Small intestine (tissue), 7 donors: ENCODE data around the gene SLC25A45. TPM values are rescaled to one million over a fixed set of nuclear protein-coding genes. Genes with fewer than 3 reads are reported as not detected.

Source experiments
- DNase-seq, 2 donors: peaks; one replicate each; pipeline versions ENCODE4 v3.0.0 to v3.0.0-alpha.2; 2013
- FAIRE-seq: peaks from 2 replicates; lab custom pipeline; 2012; peaks lifted over from hg19 to GRCh38; lab: Jason Lieb, UNC
- H3K27ac ChIP-seq, 3 donors: one replicate each; pipeline ENCODE4 v1.5.1; 2013; ENCODE audit warnings: low read length in 2 of 3, mild to moderate bottlenecking in 2 of 3, control low read depth in 1 of 3, inconsistent platforms in 1 of 3, low read depth in 1 of 3, moderate library complexity in 1 of 3
- H3K27me3 ChIP-seq, 3 donors: one replicate each; pipeline ENCODE4 v1.6.1; 2013; ENCODE audit warnings: low read length in 3 of 3, inconsistent platforms in 1 of 3; ENCODE audit not compliant: control insufficient read depth in 3 of 3, insufficient read depth in 3 of 3
- H3K36me3 ChIP-seq, 3 donors: one replicate each; pipeline ENCODE4 v1.6.1; 2013; ENCODE audit warnings: low read length in 3 of 3, inconsistent platforms in 1 of 3, low read depth in 1 of 3, mild to moderate bottlenecking in 1 of 3, moderate library complexity in 1 of 3; ENCODE audit not compliant: control insufficient read depth in 3 of 3, insufficient read depth in 2 of 3
- H3K4me1 ChIP-seq, 3 donors: one replicate each; pipeline ENCODE4 v1.6.1; 2013; ENCODE audit warnings: low read length in 2 of 3, inconsistent platforms in 1 of 3, low read depth in 1 of 3, mild to moderate bottlenecking in 1 of 3, moderate library complexity in 1 of 3; ENCODE audit not compliant: control insufficient read depth in 3 of 3, insufficient read depth in 2 of 3
- H3K4me3 ChIP-seq, 3 donors: one replicate each; pipeline ENCODE4 v1.5.1; 2013; ENCODE audit warnings: low read length in 3 of 3, control low read depth in 1 of 3, inconsistent platforms in 1 of 3, low read depth in 1 of 3, mild to moderate bottlenecking in 1 of 3, moderate library complexity in 1 of 3
- H3K9me3 ChIP-seq, 2 donors: one replicate each; pipeline ENCODE4 v1.6.1; 2013; ENCODE audit warnings: low read depth in 1 of 2, low read length in 1 of 2; ENCODE audit not compliant: control insufficient read depth in 2 of 2, insufficient read depth in 1 of 2
- WGBS, 3 donors: extraction: QIAGEN DNeasy Blood & Tissue Kit; methylation state at CpG; one replicate each; pipeline ENCODE4 v1.1.7; 2013; 5-methylcytosine and 5-hydroxymethylcytosine counted together
- polyA plus RNA-seq, 4 donors: library from polyadenylated mRNA; stranded (reverse) in 3 of 4; unstranded in 1 of 4; fragments of 200-250 nt in 3 of 4; fragments of 120-200 nt in 1 of 4; gene quantifications; one replicate each; pipeline versions ENCODE4 v1.2.1 to v1.2.3, GENCODE V29; 2013
- donor health status: healthy with polysubstance abuse.
- donor health status: control.
- donor health status: control.
- donor health status: Bipolar disorder and iron deficiency.
- donor health status: healthy.

SLC25A45 gene
- polyA plus RNA-seq, 4 donors: 13.9 to 35.4 (median 22.1) TPM

GRCh38 chr11:65401803-65402248, 19.4 kb upstream of the SLC25A45 start:
- peaks cover 14 to 82% (median 28%) of the 10 kb centered on the region in 3 donors for H3K36me3 ChIP-seq
- WGBS, 3 donors: 24 to 68% (median 49%) methylated on average over 10 of the region's 10 CpGs
- FAIRE-seq (no peak), DNase-seq (no peak)
- peak overlapping the region in 1 of 3 donors; percentile 94 for H3K27ac ChIP-seq
- H3K27me3 ChIP-seq: no peaks in the 10 kb centered on the region
- H3K4me1 ChIP-seq: peaks cover 0 to 29% (median 7%) of the 10 kb centered on the region in 3 donors
- no peaks in the 10 kb centered on the region for H3K9me3 ChIP-seq
- no peak overlapping the region for H3K4me3 ChIP-seq

- Histone ChIP-seq H3K9me3 (no peaks in the 10 kb centered on the region), H3K27ac (peak overlapping the region in 2 of 3 donors; percentile 58 to 94), H3K27me3 (no peaks in the 10 kb centered on the region), H3K4me1 (peaks cover 0 to 29% (median 7%) of the 10 kb centered on the region in 3 donors), H3K36me3 (peaks cover 16 to 82% (median 29%) of the 10 kb centered on the region in 3 donors), H3K4me3 (no peak overlapping the region)
- FAIRE-seq (no peak), DNase-seq (peak; percentile 63 to 87)
- WGBS, 3 donors: 27 to 58% (median 37%) methylated on average over 16 of the region's 16 CpGs
Measured at GRCh38 chr11:65401073-65401802, 18.8 kb upstream of the SLC25A45 start.

DNA sequence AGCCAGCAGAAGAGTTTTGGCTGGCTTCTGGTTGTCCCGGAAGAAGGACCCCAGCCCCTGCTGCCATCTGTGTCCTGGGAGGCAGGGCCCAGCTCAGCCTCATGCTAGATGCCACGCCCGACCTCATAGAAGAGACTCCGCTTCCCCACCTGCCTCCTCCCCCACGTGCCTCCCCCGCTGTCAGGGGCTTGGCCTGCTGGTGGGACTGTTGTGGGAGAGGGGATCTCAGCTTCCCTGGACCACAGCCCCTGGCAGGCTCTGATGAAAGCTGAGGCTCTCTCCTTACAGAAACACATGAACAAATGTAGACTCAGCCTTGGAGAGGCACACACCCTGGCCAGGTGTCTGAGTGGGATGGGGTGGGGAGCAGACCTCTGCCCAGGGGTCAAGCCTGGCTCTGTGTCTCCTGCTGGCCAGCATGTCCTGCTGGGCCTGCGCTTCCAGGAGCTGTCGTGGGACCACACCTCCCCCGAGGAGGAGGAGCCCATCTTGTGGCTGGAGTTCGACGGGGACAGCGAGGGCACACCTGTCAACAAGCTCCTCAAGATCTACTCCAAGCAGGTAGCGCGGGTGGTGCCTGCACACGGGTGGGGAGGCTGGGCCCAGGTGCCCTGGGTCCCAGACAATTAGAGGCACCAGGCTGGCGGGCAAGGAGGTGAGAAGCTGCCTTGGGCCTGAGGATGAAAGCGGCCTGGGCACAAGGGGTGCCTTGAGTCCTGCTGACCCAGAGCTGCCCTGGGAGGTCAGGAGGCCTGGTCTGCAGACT, 18.0 kb upstream of the SLC25A45 start:
- H3K9me3 ChIP-seq: no peaks in the 10 kb centered on the region
- peaks cover 0 to 29% (median 7%) of the 10 kb centered on the region in 3 donors for H3K4me1 ChIP-seq
- DNase-seq: peak; percentile 29 to 41
- no peaks in the 10 kb centered on the region for H3K27me3 ChIP-seq
- no peak for FAIRE-seq
- H3K27ac ChIP-seq: peak overlapping the region in 2 of 3 donors; percentile 22 to 78
- 25 to 65% (median 52%) methylated on average over 16 to 17 of the region's 17 CpGs for WGBS, 3 donors
- peaks cover 21 to 84% (median 31%) of the 10 kb centered on the region in 3 donors for H3K36me3 ChIP-seq
- H3K4me3 ChIP-seq: peak overlapping the region in 1 of 3 donors; percentile 5

- WGBS, 3 donors: 86 to 93% (median 92%) methylated on average over 10 of the region's 10 CpGs
- peaks cover 23 to 83% (median 28%) of the 10 kb centered on the region in 3 donors for H3K36me3 ChIP-seq
- H3K4me1 ChIP-seq: peaks cover 0 to 29% (median 7%) of the 10 kb centered on the region in 3 donors
- no peak overlapping the region for H3K4me3 ChIP-seq
- DNase-seq: no peak
- H3K27me3 ChIP-seq: no peaks in the 10 kb centered on the region
- no peak for FAIRE-seq
- no peak overlapping the region for H3K27ac ChIP-seq
- H3K9me3 ChIP-seq: no peaks in the 10 kb centered on the region
Measured at GRCh38 chr11:65399845-65400244, 17.4 kb upstream of the SLC25A45 start.

- Histone ChIP-seq H3K36me3 (peaks cover 27 to 83% (median 30%) of the 10 kb centered on the region in 3 donors), H3K9me3 (no peaks in the 10 kb centered on the region), H3K4me1 (peaks cover 0 to 28% (median 7%) of the 10 kb centered on the region in 3 donors), H3K27me3 (no peaks in the 10 kb centered on the region), H3K27ac (no peak overlapping the region), H3K4me3 (no peak overlapping the region)
- FAIRE-seq (no peak), DNase-seq (no peak)
- WGBS, 3 donors: 90 to 93% (median 92%) methylated on average over 13 of the region's 13 CpGs
Measured at GRCh38 chr11:65399249-65399648, 16.8 kb upstream of the SLC25A45 start.

DNA sequence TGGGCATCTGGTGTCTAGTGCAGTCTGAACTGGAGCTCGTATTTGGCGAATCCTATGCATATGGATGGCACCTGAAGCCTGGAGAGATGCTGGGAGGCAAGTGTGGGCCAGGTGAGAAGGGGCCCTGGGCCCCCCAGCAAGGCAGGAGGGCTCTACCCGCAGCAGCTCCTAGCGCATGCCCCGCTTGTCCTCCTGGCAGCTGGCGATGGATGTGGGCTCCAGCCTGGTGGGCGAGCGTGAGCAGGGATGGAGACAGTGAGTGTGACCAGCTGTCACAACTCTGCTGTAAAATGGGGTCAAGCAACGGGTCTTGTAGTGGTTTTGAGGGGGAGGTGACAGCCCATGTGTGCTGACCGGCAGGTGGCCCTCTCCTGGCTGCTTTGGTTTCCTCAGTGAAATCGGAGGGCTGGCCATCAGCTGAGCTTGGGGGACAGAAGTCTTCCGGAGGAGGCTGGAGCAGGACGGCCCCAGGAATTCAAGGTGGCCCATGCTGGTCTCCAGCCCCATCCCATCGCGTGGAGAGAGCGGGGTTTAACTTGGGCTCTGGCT, 16.0 kb upstream of the SLC25A45 start:
- FAIRE-seq: no peak
- 86 to 91% (median 90%) methylated on average over 16 of the region's 16 CpGs for WGBS, 3 donors
- peaks cover 26 to 83% (median 33%) of the 10 kb centered on the region in 3 donors for H3K36me3 ChIP-seq
- no peaks in the 10 kb centered on the region for H3K9me3 ChIP-seq
- peaks cover 0 to 22% (median 2%) of the 10 kb centered on the region in 3 donors for H3K4me1 ChIP-seq
- no peaks in the 10 kb centered on the region for H3K27me3 ChIP-seq
- no peak overlapping the region for H3K4me3 ChIP-seq
- DNase-seq: no peak
- no peak overlapping the region for H3K27ac ChIP-seq

GRCh38 chr11:65396769-65397745, 14.6 kb upstream of the SLC25A45 start:
- 89 to 91% (median 91%) methylated on average over 38 of the region's 38 CpGs for WGBS, 3 donors

More at GRCh38 chr11:65396769-65397745, 14.6 kb upstream of the SLC25A45 start:
- DNase-seq (no peak), FAIRE-seq (no peak)
- peaks cover 26 to 89% (median 33%) of the 10 kb centered on the region in 3 donors for H3K36me3 ChIP-seq
- H3K27ac ChIP-seq: no peak overlapping the region
- no peaks in the 10 kb centered on the region for H3K27me3 ChIP-seq
- H3K9me3 ChIP-seq: no peaks in the 10 kb centered on the region
- peaks cover 0 to 17% (median 2%) of the 10 kb centered on the region in 3 donors for H3K4me1 ChIP-seq
- H3K4me3 ChIP-seq: no peak overlapping the region
